Erythroblast (primary cell): Measurements from ENCODE around the gene CDC34.

Experiments used
- DNase-seq, 2 experiments: peaks; one replicate each; lab custom pipeline; 2025; lab: John Stamatoyannopoulos, UW
- GATA1 ChIP-seq: IDR thresholded peaks from 2 replicates; pipeline ENCODE4 v1.6.1; 2011; ENCODE audit warnings: low read depth, mild to moderate bottlenecking, control low read depth, low read length, moderate library complexity
- POLR2A ChIP-seq: IDR thresholded peaks from 2 replicates; pipeline ENCODE4 v1.6.1; 2011; ENCODE audit warnings: mild to moderate bottlenecking, low read length

CDC34 gene

DNA sequence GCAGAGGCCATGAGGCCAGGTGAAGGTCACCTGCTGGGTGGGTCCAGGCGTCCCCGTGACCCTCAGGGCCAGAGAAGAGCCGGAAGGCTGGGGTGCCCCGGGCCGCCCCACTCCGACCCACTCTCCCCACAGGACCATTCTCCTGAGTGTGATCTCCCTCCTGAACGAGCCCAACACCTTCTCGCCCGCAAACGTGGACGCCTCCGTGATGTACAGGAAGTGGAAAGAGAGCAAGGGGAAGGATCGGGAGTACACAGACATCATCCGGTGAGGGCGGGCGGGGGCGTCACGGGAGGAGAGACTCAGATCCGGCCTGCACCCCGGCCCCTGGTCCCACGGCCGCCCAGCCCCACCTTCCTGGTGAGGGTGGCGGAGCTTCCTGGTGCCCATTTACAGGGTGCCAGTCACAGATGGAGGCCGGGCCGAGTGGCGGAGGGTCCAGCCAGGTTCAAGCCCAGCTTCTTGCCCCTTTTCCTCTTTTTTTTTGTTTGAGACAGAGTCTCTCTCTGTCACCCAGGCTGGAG lies 5.4 kb downstream of the CDC34 start:
- no peak for DNase-seq
- TF ChIP-seq GATA1, result no peak
- TF ChIP-seq POLR2A, result no peak

DNA sequence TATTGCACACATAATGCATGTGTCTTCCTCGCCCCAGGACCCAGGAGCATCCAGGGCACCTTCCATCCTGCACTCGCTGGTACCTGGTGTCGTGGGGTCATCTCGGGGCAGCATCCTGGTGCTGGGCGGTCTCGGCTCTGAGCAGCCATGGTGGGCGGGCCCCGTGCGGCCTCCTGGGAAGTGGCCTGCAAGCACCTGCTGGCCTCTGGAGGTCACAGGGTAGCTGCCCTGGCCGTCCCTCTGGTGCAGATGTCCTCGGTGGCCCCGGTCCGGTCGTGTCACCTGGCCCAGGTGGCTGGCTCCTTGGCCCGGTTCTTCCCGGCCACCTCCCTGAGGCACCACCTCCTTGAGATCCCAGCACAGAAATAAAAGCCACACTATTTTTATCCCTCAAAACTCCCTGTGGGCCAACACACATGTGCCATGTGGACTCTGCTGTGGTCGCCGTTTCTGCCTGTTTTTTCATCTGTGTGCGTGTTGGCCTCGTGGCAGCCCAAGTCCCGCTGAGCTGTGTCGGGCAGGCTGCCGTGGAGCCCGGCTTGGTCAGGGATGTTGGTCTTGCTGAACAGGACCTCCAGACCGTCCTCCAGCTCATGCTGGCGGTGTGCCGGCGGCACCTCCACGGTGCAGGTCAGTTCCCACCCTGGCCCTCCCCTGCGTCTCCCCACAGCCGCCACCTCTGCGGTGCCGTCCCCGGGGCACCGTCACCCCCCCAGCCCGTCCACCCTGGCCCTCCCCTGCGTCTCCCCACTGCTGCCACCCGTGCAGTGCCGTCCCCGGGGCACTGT lies 7.3 kb downstream of the CDC34 start:
- no peak for TF ChIP-seq GATA1
- TF ChIP-seq POLR2A, result no peak
- DNase-seq, result no peak

DNA sequence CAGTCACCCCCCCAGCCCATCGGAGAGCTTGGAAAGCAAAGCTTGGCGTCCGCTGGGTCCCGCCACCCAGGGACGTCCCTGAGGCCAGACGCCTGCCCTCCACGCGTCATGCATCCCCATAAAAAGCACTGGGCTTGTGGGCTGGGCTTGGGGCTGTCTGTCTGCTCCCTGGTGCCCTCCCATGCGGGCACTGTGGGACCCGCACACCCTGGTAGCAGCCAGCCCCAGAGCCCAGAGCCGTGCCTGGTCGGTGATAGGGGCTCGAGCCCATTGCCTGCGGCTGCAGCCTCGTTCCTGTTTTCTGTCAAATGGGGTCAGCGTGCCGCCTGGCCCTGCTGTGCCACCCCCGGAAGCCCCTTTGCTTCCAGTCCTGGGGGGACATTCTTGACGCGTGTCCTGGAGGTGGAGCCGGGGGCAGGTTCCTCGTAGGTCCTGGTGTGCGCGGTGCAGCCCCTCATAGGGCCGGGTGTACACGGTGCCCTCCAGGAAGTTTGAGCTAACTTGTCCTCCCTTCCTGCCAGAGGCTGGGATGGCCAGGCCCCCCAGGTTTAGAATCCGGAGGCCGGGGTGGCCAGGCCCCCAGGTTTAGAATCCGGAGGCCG lies 8.0 kb downstream of the CDC34 start:
- DNase-seq, result no peak
- TF ChIP-seq GATA1, result no peak
- TF ChIP-seq POLR2A, result no peak

DNA sequence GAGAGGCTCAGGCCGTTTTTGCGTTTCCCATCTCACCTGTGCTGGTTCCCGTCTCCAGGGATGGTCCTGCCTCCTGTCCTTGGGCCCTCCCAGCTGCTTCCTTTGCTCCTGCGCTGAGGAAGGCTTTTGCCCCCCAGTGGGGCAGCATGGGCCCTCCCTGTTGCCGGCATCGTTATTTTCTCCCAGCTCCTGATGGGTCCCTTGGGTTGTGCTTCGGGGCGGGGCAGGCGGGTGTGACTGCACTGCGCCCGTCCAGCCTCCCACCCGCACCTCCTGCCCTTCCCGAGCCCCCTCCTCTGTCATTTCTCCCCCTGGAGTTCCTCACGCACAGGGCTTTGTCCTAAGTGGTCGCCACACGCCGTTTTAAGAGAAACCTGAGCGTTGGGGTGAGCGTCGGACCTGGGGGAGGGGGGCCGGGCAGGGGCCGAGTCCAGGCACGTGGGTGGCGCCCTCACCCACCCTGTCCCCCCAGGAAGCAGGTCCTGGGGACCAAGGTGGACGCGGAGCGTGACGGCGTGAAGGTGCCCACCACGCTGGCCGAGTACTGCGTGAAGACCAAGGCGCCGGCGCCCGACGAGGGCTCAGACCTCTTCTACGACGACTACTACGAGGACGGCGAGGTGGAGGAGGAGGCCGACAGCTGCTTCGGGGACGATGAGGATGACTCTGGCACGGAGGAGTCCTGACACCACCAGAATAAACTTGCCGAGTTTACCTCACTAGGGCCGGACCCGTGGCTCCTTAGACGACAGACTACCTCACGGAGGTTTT lies 9.5 kb downstream of the CDC34 start:
- no peak for DNase-seq
- TF ChIP-seq POLR2A (no peak), GATA1 (no peak)

DNA sequence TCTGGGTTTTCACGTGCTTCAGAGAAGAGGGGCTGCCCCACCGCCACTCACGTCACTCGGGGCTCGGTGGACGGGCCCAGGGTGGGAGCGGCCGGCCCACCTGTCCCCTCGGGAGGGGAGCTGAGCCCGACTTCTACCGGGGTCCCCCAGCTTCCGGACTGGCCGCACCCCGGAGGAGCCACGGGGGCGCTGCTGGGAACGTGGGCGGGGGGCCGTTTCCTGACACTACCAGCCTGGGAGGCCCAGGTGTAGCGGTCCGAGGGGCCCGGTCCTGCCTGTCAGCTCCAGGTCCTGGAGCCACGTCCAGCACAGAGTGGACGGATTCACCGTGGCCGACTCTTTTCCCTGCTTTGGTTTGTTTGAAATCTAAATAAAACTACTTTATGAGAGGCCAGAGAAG lies 10.1 kb downstream of the CDC34 start:
- TF ChIP-seq POLR2A (no peak), GATA1 (no peak)
- no peak for DNase-seq

DNA sequence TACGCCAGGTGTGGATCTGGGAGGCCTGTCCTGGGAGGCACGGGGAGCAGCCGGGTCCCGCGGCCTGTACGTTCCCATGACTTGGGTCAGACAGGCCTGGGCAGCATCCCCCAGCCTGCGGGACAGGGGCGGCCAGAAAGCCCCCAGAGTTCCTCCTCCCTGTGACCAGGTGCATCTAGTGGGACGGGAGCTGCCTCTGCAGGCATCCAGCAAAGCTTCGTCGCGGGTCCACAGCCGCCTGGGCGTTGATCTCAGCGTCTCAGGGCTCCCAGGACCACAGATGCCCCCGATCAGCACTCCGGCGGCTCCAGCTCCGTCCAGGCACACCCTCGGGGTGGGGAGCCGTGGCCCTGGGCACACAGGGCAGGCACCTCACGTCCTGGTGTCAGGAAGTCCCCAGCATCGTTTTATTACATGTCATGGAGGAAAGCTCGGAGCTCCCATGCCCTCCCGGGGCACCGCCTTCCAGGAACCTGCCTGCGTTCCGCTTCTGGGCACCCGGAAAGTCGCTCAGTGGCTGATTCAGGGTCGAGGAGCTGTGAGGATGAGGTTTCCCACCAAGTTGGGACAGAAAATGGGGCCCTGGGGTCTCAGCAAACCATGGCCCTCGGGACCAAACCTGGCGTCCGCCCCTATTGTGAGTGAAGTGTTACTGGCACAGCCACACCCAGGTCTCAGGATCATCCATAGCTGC lies 10.8 kb downstream of the CDC34 start:
- no peak for DNase-seq

DNA sequence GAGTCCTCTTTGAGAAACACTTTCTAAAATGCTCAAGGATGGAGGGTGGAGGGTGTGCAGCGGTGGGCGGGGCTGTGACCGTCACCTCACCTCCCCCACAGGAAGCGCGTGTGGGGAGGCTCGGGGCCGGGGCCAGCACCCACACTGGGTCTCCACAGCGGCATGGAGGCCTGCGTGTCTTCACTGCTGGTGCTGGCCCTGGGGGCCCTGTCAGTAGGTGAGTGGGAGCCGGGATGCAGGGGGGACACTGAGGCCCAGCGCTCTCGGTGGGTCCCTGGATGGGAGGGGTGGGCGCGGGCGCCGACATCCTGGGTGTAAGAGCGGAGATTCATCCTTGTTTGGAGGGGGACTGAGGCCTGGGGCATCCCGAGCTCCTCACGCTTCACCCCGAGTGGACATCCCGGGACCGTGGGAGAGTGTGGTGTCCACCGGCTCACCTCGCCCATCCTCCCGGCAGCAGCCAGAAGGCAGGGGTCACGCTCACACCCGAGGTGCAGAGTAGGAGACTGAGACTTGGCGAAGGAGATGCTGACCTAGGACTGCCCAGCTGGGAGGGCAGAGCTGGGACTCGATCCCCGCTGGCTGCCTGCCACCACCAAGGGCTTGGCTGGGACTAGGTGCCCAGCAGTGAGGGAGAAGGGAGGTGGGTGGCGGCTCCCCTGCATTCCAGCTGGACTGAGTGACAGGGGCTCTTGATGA lies 12.5 kb downstream of the CDC34 start, which contains the start of gene GZMM:
GZMM (plus strand) TSS at position 144 of the 699 bp plus-strand sequence; CDS start at position 163, 19 bp downstream.
- TF ChIP-seq POLR2A, result no peak
- no peak for TF ChIP-seq GATA1
- no peak for DNase-seq

More for the DNA sequence above, 10.8 kb downstream of the CDC34 start:
- TF ChIP-seq POLR2A (no peak), GATA1 (no peak)

DNA sequence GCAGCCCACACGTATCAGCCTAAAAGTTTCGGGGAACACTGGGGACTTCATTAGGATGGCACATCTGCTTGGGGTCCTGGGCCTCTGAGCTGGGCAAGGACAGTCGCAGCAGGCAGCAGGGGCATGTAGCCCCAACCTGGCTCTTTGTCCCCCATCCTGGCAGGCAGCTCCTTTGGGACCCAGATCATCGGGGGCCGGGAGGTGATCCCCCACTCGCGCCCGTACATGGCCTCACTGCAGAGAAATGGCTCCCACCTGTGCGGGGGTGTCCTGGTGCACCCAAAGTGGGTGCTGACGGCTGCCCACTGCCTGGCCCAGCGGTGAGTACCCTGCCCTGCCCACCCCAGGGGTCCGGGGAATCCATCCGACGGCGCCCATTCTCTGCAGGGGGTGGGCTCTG lies 15.6 kb downstream of the CDC34 start:
- no peak for DNase-seq
- no peak for TF ChIP-seq GATA1

DNA sequence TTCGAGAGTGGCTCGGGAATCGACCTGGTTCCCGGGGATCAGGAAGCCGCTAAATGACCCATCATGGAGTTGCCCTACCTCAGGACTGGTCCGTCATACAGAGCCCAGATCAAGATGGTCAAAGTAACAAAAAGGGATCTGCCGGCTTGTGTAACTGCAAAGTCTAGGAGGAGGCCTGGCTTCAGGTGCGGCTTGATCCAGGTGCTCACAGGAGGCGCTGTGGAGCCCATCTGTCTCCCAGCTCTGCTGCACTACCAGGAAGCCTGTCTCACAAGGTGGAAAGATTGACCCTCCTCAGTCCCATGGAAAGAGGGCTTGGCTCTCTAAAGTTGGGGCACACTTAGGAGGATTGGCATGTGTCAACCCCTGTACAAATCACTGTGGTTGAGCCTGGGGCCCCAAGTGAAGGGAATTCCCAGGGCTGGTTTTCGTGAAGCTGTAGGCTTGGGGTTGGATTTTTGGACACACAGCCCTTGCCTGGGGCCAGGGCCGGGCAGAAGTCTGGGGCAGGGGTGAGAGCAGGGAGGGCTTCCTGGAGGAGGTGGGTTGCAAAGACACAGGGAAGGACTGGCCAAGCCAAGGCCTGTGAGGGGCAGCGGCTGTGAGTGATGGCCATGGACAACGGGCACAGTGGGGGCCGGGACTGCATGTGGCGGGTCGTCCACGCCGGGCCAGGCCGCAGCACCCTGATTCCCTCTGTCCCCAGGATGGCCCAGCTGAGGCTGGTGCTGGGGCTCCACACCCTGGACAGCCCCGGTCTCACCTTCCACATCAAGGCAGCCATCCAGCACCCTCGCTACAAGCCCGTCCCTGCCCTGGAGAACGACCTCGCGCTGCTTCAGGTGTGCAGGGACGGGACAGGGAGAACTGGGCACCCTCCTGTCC lies 16.5 kb downstream of the CDC34 start:
- TF ChIP-seq GATA1 (no peak), POLR2A (no peak)
- no peak for DNase-seq

DNA sequence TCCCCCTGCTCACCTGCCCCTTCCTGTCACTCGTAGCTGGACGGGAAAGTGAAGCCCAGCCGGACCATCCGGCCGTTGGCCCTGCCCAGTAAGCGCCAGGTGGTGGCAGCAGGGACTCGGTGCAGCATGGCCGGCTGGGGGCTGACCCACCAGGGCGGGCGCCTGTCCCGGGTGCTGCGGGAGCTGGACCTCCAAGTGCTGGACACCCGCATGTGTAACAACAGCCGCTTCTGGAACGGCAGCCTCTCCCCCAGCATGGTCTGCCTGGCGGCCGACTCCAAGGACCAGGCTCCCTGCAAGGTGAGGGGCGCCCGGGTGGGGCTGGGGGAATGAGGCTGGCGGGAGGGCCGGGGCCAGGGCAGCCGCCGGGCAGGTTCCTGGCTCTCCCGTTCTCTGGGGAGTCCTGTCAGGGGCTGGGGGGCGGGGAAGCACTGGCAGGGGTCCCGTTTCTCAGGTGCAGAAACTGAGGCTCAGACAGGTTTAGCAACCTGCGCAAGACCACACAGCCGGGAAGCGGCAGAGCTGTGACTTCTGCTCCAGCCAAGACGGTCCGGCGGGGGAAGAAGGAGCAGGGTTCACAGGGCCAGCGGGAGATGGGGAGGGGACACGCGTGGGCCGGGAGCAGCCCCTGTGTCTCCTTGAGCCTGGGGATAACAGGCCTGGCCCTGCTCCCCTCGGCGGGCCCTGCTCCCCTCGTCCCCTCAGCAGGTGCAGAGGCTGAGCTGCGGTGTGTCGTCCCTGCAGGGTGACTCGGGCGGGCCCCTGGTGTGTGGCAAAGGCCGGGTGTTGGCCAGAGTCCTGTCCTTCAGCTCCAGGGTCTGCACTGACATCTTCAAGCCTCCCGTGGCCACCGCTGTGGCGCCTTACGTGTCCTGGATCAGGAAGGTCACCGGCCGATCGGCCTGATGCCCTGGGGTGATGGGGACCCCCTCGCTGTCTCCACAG lies 17.6 kb downstream of the CDC34 start:
- no peak for DNase-seq
- no peak for TF ChIP-seq GATA1
- no peak for TF ChIP-seq POLR2A

DNA sequence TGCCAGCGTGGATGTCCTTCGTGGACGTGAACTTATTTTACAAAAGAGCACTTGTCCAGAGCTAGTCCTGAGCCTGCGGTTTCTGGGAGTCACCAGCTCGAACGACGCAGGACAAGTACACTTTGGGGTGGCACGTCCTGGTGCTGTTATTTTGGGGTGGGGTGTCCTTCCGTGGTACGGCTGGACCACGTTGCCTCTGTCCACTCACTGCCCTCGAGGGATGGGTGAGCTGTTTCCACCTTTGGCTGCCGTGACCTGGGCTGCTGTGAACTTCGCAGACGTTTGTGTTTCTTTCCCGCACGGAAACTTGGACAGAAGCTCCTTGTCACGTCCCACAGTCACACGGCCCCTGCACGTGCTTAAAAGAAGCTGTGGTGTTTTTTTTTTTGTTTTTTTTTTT lies 23.3 kb downstream of the CDC34 start:
- no peak for DNase-seq
- TF ChIP-seq GATA1 (no peak), POLR2A (no peak)

DNA sequence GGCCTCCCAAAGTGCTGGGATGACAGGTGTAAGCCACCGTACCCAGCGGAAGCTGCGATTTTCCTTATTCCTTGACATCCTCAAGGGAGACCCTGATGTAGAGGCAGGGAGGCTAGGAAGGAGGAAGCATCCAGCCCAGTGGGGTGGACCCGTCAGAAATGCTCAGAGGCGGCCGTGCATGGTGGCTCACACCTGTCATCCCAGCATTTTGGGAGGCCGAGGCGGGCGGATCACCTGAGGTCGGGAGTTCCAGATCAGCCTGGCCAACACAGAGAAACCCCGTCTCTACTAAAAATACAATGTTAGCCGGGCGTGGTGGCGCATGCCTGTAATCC lies 23.9 kb downstream of the CDC34 start:
- no peak for TF ChIP-seq GATA1
- TF ChIP-seq POLR2A, result no peak
- no peak for DNase-seq
